HG02610 (cell line): ENCODE data around the gene PDCD6IP.
A peak's percentile ranks its signal among the peaks of the same experiment; 100 is the strongest.
"Not testable (repeated sequence)": the region's sequence is repeated elsewhere in the genome, so short reads cannot be mapped to it uniquely, and the experiment has no call there.

Experiments
- ATAC-seq: cut with Tn5 transposase; IDR thresholded peaks from one replicate; pipeline ENCODE4 v1.9.1; 2021; ENCODE audit warnings: mild to moderate bottlenecking, moderate library complexity; ENCODE audit not compliant: unreplicated experiment

The PDCD6IP gene

DNA sequence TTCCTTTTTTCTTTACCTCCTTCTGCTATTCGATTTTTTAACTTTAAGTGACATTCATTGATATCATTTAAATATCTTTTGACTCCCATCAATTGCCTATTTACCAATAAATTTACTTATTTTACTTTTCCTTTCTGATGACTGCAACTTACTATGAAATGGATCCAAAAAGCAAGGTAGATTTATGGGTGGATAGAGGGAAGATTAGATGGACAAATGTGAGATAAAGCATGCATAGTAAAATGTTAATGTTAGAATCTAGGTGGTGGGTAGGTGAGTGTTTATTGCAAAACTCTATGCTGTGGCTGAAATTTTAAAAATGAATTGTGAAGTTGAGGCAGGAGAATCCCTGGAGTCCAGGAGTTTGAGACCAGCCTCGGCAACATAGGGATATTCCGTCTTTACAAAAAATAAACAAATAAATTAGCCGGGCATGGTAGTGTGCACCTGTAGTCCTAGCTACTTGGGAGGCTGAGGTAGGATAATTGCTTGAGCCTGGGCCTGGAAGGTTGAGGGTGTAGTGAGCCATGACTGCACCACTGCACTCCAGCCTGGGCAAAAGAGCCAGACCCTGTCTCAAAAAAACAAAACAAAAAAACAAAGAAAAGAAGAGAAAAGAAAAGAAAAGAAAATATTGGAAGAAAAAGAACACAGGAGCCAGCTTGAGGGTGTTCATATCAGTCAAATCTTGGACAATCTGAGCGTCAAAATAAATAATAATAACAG is 6.1 kb upstream of the PDCD6IP start:
- ATAC-seq, result no peak

DNA sequence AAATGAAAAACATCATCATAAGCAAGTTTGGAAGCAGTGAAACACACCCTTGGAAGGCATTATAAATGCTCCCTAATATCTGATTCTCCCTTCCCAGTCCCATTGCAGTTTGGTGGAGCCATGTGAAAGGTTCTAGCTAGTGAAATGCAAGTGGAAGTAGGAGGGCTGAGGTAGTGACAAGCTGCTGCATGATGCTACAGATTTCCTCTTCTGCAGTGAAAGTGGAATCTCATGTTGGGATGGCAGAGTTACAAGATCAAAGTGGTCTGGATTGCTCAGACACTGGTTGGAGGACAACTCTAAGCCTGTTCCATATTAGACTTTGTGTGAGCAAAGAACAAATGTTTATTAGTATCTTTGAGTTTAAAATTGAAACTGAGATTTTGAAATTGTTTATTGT is 3.3 kb upstream of the PDCD6IP start:
- ATAC-seq, result no peak

DNA sequence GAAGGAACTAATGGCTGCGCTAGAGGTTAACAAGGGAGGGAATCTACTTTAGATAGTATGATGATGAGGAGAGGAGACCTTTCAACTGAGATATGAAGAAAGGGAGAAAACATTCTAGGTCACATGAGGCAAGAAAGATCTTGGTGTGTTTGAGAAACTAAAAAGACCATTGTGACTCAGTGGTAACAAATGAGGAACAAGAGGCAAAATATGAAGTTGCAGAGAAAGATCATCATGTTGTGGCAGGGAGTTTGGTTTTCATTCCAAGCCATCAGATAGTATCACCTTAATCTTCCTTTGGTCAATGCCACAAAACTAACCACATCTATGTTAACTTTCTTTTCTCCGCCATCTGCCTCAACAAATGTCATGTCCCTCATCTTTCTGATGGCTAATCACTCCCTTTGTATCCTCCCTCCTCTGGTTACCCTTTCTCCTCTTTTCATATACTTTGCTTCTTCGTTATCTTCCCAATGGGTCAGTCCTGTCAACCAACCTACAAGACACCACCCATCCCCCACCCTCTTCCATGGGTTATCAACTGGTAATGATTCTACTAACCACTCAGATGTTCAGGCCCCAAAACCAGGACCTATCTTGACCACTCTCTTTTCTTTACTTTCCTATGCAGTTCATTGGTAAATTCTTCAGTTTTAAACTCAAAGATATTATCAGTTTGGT is 2.4 kb upstream of the PDCD6IP start:
- no peak for ATAC-seq

DNA sequence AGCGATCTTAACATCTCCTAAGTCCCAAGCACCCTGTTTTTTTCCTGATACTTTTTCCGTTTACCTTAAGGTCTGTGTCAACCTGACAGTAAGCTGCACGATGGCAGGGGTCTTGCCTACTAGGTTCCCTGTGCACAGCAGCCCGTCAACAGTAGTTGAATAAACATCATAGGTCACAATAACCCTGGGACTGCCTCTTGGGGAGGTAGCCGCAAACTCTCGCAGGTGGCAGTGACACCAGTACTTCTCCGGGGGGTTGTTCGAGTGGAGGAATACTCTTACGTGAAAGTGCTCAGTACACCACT is 365 bp upstream of the PDCD6IP start:
- ATAC-seq, result peak; percentile 36

DNA sequence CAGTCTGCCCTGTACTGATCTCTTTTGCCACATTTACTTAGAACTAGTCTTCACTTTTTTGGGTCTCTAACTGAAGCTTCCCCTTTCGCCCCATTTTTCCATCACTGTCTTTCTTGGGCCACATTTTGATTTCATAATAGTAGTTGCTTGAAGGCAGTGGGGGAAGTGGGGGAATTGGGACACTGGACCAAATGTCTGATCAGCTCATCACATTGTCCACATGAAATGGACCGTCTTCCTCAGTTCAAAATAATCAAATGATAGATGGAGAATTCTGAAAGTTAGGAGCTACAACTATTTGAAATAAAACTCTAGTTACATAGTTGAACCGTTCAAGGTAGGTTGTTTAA is 747 bp downstream of the PDCD6IP start:
- no peak for ATAC-seq

DNA sequence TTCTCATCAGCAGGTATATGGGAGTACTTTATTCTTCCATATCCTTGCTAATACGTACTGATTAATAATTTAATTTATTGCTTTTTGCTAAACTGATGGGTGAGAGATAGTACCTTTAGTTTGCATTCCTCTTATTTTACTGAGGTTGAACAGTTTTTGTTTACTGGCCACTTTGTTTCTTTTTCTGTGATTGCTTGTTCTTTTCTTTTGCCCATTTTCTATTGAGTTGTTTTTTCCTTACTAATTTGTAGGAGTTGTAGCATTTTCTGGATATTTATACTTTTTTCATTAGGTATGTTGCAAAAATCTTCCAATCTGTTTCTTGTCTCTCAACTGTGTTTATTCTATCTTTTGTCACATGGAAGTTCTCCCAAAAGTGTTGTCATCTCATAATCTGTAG is 4.8 kb downstream of the PDCD6IP start:
- no peak for ATAC-seq

DNA sequence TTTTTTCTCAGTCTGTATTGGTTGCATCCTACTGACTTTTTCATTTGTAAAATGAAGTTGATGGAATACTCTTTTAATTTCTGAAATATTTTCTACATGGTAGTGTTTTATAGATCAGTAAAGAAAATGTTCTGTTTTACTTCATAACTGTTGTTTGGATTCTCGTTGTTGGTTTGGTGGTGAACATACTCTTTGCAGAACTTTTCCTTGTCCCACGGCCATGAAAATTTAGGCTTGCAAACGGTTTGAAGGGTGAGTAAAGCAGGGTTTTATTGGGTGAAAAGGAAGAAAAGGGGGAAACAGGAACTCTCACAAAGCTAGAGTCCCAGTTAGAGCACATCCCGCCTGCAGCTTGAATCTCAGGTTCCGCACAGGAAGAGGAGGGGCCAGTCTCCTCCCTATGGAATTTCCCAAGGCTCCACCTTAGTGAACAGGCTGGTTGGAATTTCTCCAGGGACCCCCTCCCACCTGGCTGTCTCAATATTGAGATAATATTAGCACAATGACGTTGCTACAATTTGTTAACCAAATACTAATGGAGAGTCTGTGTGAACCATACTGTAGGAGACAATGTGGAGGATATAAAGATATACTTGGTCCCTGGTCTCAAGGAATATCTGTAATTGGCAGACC is 5.6 kb downstream of the PDCD6IP start:
- ATAC-seq, result no peak

DNA sequence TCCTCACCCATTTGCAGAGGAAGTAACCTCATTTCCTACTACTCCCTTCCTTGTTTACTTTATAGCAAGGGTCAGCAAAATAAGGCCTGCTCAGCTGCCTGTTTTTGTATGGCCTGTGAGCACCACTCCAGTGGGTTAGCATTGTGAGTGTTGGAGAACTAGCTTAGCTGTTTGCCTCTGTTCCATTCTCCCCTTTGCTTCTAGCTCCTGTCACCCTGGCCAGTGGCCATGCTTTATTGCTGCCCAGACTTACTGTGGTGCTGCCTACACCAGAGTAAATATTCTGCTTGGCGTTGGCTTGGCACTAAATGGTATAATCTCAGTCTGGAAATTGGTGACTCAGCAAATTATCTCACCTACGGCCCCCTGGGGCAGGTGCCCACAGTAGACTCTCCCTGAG is 8.8 kb downstream of the PDCD6IP start:
- ATAC-seq, result no peak

DNA sequence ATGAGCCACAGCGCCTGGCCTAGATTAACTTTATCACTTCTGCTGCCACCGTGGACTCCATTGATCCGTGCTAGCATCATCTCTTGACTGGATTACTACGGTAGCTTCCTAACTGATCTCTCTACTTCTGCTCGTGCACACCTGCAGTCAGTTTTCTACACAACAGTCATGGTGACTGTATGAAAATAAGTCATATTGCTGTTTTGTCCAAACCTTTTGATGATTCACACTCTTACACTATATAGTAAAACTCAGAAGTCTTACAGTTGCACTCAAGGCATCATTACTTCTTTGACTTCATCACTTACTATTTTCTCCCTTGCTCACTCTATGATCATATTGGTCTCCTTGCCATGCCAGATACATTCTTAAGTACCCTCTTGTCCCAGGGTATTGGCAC is 10.1 kb downstream of the PDCD6IP start:
- ATAC-seq, result no peak

DNA sequence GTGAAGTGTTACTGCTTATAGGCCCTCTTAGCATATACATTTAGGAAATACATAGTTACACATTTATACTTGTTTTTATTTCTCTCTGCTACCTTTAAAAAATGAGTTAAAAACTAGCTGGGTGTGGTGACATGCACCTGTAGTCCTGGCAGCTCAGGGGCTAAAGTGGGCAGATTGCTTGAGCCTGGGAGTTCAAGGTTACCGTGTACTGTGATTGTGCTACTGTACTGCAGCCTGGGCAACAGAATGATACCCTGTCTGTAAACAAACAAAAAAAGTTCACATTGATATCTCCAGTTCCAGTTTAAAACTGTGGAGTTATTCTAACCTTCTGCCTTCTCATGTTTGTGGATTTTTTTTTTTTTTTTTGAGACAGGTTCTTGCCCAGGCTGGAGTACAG is 12.1 kb downstream of the PDCD6IP start:
- no peak for ATAC-seq

DNA sequence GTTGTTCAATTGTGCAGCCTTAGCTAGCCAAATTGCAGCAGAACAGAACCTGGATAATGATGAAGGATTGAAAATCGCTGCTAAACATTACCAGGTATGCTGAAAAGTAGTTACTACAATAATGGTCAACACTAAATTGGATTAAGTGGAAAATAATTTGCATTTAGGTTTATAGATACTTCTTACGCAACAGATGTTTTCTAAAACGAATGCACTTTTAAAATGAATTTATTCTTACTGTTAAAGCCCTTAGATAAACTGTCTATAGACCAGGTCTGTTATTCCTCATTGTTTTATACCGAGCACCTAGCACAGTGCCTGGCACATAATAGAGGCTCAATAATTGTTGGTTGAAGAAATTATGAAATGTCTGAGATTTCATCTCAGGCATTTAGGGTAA is 23.6 kb downstream of the PDCD6IP start:
- ATAC-seq, result no peak

DNA sequence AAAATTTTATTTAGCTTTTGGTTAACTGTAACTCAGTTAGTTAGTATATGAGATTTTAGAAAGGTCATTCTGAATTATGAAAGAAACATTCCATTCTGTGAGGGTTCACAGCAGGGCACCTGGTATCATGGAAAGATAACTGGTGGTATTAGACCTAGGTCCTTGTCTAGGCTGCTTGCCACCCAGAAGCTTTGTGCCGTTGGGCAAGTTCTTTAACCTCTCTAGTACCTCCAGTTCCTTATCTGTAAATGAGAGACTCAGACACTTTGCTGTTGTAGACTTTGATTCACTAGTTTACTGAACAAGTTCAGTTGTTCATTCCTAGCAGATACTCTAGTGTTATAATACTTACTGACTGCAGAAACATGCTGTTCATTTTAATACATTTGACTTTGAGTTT is 25.4 kb downstream of the PDCD6IP start:
- no peak for ATAC-seq

DNA sequence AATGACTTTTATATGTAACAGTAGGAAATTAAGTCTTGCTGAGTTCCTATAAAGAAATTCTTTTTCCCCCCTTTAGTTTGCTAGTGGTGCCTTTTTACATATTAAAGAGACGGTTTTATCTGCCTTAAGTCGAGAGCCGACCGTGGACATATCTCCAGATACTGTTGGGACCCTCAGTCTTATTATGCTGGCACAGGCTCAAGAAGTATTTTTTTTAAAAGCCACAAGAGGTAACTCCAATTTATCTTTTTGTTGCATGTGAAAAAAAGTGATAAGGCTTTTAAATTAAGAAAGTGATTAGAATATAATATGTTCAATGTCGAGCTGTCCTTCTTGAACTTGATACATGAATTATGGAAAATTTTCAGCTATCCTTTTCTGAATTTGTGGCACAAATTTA is 26.7 kb downstream of the PDCD6IP start:
- ATAC-seq, result no peak

DNA sequence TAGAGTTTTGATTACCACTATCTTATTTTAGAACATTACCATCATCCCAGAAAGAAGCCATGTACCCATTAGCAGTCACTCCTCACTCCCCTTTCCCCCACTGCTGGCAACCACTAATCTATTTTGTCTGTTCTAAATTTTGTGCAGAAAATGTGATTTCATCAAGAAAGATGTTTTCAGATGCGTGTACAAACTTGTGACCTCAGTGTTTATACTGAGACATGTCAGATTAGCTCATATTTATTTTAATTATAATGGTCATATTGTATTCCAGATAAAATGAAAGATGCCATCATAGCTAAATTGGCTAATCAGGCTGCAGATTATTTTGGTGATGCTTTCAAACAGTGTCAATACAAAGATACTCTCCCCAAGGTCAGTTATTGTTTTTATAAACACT is 27.8 kb downstream of the PDCD6IP start:
- no peak for ATAC-seq

DNA sequence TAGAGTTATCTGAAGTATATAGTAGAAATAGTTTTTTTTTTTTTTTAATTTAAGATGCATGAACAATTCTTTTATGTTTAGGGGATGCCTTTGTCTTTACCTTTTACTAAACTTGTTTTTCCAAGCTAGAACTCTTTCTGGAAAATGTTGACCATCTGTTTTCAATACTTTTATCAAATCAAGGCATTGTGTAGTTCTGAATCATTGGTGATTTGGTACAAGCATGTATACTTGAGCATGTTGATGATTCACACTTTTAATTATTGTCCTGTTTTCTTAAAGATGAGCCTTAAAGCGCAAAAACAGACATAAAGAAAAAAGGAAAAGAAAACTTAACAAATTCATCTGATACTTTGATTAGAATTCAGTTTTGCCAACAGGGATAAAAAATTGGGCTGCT is 28.3 kb downstream of the PDCD6IP start:
- no peak for ATAC-seq

DNA sequence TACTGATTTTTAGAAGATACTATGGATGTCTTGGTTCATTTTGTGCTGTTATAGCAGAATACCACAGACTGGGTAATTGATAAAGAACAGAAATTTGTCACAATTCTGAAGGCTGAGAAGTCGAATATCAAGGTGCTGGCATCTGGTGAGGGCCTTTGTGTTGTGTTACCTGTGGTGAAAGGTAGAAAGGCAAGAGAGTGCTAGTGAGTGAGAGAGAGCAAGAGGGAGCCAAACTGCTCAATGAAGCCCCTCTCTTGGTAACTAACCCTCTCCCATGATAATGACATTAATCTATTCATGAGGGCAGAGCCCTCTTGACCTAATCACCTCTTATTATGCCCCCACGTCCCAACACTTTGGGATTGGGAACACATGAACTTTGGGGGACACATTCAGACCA is 31.3 kb downstream of the PDCD6IP start:
- no peak for ATAC-seq

DNA sequence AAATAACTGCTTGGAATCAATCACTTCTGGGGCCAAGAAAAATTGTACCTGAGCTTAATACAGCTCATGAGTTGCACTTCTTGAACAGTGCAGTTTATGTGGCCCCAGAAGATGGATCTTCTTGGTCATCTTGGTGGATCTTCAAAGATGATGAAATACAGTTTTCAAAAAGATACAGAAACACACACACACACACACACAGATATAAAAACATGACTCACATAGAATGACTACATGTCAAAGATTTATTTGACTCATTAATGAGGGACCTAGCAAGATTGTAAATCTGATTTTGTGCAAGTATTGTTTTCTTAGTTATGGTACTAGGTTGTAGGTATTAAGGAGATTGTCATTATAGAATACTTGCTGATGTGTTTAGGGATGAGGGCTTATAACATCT is 32.6 kb downstream of the PDCD6IP start:
- no peak for ATAC-seq

DNA sequence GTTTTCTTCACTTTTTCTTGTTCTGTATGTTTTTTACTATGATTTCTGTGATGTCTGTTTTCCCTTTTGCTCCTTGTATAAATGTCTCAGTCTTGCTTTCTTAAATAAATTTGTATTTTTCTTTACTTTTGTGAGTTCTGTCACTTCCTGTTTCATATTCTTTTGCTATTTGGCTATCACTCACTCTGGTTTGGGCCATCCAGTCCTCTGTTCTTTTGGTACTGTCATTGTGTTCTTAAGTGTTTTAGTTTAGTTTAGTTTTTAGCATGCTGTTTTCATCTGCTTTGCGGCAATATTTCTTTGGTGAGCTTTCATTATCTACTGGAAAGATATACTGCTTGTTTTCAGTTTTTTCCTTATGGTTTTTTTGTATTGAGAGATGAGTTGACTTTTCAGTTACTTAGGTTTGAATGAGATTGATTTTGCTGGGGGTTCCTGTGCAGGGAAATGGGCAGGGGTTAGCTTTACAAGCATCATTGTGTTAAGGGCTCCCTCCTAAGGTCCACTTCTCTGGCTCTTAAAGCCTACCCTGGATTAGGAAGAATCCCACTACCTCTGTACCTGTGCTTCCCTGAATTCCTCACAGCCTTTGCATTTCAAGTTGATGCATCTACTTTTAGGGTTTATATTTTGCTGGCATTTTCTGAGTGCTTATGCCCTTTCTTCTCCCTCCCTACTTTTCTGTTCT is 35.1 kb downstream of the PDCD6IP start:
- peak; percentile 49 for ATAC-seq

DNA sequence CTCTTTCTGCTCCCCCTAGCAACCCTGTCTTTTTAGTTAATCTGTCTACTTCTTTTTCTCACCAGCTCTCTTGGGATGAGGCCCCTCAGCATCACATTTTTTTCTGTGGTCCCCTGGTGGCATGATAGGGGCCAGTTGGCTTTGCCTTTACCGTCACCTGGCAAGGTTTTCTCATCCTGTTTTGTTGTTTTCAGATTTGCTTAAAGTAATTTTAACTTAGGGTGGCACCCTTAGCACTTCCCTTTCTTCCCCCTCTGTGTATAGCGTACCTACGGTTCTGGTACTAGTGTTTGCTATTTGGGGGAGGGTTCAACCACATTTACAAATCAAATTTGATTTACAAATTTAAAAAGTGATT is 35.6 kb downstream of the PDCD6IP start:
- no peak for ATAC-seq

DNA sequence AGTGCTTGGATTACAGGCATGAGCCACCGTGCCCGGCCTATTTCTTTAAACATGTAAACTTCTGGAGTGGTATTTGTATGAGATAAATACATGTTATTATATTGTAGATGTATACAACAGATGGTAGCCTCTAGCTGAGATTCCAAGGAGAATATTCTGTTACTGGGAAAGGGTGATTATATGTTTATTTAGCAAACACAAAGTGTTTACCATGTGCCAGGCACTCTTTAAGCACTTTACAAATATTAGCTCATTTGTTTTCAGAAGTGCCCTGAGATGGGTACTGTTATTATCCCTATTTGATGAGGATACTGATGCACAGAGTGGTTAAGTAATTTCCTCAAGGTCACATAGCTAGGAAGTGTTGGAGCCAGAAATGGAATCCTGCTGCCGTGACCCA is 38.8 kb downstream of the PDCD6IP start:
- not testable (repeated sequence) for ATAC-seq

DNA sequence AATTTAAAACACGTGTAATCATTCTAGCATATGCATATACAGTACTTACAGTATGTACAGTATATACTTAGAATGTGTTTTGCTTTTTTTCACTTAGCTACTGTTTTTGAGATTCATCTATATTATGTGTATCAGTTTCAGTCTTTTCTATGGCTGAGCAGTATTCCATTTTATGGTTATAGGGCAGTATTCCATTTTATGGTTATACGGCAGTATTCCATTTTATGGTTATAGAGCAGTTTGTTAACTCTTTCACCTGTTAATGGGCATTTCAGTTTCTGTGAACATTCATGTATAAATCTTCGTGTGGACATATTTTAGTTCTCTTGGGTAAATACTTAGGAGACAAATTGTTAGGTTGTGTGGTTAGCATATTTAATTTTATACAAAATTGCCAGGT is 40.9 kb downstream of the PDCD6IP start:
- ATAC-seq, result no peak

DNA sequence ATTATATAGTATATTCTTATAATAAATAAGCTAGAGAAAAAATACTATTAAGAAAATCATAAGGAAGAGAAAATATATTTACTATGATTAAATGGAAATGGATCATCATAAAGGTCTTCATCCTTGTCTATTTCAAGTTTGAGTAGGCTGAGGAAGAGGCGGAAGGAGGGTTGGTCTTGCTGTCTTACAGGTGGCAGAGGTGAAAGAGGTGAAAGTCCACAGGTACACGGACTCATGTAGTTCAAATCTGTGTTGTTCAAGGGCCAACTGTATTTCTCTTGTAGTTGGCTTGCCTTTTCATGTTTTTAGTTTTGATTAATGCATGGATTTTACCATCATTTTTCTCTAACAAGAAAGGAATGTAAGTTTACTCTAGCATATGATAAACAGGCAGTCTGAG is 41.7 kb downstream of the PDCD6IP start:
- no peak for ATAC-seq
